HG02763 (cell line): ENCODE results near the gene WNT9A.

ENCODE experiments used
- ATAC-seq: cut with Tn5 transposase; IDR thresholded peaks from one replicate; pipeline ENCODE4 v1.9.1; 2021; ENCODE audit warnings: mild to moderate bottlenecking, moderate library complexity; ENCODE audit not compliant: unreplicated experiment

The WNT9A gene

DNA sequence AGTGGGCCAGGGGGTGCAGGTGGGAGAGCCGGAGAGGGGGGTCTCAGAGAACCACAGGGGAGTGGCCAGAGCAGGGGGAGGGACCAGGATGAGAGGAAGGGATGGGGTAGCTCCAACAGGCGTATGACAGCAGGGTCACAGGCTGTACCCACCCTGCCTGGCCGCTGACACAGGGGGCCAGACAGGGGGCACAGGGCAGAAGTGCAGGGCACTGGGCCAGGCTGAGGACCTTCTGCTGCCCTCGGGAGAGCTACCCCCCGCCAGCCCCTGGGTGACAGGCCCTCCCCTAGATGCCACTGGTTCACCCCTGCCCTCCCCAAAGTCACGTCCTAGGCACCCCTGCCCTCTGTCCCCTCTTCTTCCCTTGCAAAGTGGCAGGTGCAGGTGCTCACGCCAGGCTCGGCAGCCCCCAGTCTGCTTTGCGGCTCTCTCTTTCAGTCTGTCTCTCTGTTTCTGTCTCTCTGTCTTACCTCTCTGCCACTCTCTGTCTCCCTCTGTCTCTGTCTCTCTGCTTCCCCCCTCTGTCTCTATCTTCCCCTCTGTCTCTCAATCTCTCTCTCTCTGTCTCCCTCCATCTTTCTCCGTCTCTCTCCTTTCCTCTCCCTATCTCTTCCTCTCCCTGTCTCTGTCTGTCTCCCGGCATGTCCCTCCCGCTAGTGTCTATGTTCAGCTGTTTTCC, 48.5 kb downstream of the WNT9A start:
- ATAC-seq = no peak

DNA sequence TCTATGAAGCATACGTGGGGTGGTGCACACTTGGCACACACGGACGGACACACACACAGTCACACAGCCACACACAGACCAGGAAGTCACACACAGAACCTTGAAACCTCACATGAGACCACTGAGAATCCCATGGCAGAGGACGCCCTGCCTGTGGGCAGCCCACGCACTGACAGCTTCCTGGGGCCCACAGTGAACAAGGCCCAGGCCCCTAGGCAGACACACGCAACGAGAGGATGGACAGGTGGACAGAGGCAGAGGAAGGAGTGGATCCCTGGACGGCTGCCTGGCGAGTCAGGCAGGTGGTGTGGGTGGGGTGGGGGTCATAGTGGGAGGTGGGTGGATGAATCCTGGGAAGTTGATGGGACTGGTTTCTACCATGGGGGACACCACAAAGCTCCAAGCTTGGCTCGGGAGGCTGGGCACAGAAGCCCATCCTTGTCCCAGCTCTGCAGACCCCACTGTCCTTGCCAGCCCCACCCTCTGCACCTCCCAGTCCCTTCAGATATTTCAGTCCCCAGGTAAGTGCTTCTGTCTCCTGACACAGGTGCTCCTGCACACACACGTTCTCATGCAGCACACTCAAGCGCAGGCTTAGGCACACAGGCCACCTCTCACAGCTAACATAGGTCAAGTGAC, 49.1 kb downstream of the WNT9A start:
- no peak for ATAC-seq

DNA sequence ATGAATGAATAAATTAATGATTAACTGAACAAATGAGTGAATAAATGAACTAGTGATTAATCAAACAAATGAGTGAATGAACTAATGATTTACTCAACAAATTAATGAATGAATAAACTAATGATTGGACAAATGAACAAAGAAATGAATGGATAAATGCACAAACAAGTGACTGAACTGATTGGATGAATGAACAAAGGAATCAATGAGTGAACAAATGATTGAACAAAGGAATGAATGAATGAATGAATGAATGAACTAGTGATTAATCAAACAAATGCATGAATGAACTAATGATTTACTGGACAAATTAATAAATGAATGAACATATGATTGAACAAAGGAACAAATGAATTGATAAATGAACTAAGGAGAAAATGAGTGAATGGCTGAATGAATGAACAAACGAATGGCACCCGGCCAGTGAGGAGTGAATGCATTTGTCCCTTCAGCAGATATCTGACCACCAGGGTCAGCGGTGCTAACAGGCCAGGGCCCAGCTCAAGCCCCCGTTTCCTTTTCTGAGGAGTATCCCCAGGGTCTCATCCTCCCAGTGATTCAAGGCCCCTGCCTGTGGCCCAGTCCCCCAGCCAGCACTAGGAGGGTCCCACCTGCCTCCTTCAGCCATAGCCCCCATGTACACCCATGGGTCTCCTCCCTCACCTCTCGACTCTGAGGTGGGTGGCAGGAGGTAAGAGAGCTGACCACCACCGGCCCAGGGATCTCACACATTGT, 49.9 kb downstream of the WNT9A start:
- ATAC-seq = no peak

DNA sequence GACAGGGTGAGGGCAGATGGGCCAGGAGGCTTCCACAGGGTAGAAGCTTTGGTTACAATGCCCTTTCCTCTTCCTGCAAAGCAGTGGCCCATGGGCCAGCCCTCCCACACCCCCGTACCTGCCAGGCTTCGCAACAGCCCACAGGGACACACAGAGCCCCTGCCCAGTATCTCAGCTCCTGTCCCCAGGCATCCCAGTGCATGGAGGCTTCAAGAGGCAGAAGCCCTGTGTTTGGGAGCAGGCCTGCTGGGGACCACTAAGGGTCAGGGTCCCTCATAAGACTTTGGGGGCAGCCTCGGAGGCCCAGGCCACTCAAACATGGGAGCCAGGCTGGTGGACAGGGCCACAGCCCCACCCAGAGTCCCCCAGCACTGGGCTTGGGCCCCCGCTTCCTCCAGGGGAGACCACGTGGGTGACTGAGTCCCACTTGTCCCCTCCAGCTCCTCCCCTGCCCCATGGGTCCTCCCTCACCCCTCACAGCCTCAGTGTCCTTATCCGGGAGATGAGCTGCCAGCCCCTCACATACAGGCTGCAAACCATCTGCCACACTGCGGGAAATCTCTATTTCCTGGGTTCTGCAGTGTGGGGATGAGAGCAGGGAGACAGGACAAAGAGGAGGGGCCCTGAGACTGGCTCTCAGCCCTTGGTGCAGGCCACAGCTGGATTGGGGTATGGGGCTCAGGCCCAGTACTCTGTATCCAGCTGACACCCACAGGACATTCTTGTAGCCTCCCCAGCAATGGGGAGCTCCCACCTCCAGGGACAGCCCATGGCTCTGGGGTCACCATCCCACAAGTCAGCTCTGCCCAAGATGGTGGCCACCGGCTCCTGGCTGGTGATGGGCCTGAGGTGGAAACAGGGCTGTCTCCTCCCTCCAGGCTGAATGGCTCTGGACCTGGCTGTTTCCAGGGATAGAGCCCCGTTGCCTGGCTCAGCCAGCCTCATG, 50.7 kb downstream of the WNT9A start:
- no peak for ATAC-seq

DNA sequence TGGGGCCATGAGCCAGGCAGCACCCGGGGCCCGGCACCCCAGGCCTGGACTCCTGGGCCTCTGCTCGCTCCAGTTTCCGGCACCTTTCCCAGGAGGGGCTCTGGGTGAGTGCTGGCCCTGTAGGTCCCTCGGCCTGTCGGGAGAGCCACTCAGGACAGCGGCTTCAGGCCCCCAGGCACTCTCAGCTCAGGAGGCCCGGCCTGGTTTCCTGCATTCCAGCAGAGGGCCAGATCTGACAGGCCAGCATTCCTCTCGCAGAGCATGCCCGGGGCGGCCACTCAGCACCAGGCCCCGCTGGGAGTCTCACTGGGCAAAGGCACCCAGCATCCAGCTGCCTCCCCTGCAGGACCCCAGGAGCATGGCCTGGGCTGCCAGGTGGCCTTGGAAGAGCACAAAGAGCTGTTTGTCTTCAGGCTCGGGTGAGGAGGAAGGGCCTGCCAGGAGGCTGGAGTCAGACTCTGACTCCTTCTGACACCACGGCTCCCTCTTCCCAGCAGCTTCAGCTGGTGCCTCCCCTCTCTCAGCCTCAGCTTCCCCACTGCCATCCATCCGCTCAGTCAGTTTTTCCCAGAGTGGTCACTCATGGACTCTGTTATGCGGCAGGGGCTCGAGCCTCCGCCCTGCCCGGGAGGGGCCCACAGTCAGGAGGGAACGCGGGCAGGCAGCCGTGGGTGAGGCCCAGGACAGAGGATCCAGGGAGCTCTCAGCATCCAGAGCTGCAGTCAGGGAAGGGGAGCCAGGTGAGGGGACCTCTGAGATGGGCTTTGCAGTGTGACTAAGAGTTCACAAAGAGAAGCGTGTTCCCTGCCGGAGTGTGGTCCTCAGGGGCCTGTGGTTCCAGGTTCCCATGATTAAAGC, 51.7 kb downstream of the WNT9A start:
- ATAC-seq = no peak

DNA sequence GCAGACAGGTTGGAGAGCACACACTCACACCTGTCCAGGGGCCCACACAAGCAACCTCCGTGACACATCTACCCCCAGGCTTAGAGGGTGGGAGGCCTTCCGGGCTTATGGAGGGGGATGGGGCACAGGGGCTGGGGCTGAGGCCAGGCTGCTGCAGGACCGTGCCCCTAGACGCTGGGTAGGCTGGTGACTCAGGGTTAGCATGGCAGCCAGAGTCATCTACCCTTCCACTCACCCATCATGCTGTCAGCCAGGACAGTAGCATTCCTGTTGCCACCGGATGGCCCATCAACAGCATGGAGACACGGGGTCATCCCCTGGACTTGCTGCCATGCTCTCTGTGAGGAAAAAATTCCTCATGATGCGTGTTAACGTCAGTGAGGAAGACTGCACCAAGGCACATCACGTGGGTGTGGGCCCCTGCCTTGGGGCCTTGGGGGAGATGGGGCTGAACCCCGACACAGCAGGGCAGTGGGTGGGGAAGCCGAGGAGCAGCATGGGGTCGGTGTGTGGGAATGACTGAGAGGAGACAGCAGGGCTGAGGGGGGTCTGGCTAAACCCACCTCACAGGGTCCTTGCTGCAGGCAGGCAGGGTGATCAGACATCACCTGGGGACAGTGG, 52.8 kb downstream of the WNT9A start:
- no peak for ATAC-seq

DNA sequence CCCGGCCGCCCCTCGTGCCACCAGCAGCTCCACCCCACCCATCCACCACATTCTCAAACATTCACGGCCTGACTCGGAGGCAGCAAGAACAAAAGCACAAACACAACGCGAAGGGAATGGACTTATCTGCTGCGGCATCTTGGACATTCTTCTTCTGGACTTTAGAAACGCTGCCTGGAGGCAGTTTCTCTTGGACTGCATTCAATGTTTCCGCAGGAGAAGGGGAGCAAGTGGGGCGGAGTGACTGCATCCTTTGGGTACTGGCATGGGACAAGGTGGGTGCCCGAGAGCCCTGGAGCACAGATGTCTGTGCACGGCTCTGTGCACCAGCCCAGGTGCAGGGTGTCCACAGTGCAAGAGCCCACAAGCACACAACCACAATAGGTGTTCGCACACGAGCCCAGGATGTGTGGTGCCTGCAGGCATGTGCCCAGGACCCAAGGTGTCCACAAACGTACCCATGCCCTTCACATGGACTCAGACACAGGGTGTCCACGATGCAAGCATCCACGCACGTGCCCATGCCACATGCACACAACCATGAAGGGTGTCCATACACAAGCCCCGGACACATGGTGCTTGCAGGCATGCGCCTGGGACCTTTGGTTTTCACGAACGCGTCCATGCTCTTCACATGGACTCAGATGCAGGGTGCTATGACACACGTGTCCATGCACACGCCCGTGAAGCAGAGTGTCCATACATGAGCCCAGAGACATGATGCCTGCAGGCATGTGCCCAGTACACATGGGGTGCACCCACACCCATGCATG, 53.6 kb downstream of the WNT9A start:
- ATAC-seq = no peak

DNA sequence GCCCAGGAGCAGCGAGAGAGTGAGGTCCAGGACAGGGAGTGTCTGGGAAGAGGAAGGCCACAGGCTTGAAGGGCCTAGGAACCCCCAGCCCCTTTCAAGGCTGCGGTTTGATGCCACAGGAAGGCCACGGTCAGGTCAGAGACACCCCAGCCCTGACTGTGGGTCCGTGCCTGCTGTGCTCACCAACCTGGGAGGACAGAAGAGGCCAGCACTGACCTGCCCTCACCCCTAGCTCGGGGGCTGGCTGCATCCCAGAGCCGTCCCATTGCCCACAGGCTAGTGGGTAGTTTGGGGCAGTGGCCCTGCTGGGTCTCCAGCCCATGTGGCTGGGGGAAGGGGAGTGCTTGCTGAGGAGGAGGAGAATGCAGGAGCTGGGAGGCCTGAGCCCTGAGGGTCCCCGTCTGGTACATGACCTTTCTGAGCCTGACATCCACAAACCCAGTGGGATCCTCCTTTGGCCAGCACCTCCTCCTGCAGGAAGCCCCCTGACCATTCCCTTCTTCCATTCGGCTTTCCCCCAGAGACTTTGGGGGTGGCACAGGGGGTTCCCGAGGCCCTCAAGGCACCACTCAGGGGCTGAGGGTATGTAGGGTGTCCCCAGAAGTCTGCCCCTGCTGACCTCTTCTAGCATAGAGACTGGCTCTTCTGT, 54.3 kb downstream of the WNT9A start:
- ATAC-seq = no peak

DNA sequence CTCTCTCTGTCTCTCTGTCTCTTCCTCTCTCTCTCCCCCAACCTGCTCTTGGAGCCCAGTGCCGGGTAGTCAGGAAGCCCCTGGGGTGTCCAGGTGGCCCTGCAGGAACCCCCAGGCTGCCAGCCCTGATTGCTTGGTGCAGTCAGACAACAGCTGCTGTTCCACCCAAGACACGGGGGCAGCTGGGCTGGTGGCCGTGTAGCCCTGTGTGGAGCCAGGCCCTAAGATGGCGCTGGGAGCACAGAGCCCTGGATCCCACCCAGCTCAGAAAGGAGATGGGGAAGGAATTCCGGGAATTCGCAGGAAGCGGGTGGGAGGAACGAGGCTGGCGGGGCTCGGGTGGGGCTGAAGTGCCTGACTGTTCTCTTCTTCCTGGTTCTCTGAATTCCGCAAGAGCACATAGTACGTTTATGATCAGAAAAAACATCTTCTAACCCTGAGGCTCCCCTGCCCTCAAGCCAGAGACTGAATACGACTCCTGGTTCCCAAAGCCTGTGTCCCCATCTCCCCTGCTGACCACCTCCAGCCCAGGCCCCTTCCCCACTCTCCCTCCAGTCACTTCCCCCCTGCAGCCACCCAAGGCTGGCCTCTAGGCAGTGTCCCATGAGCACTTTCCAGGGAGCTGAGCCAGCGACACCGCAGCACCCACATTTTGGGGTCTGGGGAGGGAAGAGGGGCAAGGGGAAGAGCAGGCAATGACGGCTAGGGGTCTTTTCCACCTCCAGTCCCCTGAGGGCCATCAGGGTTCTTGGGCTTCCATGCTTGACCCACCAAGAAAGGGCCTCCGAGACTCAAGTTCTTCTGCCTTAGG, 55.0 kb downstream of the WNT9A start:
- no peak for ATAC-seq

DNA sequence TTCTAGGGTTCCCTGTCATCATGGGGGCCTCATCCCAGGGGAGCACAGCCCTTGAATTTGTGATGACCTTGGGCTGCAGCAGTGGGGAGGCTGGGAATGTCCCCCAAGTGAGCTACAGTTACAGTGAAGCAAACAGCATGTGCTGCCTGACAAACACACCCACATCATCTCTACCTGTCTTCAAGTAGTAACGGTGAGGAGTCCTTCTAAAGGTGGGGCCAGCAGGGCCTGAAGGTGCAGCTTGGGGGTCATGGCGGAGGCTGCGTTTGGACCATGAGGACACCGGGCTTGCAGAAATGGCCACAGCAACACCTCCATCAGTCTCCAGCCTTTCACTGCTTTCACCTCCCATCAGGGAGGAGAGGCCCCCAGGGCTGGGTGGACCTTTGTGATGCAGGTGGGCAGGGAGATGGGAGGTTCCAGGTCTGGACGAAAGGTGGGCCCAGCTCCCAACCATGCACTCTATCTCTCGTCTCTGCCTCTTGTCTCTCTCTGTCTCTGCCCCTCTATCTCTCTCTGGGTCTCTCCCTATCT, 55.7 kb downstream of the WNT9A start:
- ATAC-seq = no peak

DNA sequence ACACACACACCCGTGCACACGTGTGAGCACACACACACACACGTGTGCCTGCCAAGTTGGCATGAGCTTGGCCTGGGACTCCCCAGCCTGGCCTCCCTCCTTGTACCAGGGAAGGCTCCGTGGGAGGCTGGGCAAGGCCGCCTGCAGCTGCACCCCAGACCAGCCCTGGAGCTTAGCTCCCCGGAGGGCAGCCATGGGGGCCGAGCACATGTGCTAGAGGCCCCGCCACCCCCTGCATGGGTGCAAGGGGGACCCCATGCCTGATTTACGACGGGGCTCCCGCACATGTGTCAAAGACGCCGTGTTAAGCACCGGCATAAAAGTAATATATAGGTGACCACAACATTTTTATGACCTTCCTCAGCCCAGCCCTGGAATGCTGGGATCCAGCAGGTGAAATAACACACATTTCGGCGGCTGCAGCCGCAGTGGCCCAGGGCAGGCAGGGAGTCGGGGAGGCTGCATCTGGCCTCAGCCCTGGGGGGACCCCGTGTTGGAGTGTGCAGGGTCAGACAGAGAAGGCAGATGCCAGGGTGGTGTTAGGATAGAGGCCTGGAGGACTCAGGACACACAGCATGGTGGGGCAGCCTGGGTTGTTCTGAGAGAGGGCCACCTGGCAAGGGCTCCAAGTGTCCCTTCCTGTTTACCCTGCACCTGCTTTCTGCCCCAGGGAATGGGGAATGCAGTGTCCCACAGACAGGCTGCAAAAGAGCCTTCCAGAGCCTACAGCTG, 56.3 kb downstream of the WNT9A start:
- no peak for ATAC-seq

DNA sequence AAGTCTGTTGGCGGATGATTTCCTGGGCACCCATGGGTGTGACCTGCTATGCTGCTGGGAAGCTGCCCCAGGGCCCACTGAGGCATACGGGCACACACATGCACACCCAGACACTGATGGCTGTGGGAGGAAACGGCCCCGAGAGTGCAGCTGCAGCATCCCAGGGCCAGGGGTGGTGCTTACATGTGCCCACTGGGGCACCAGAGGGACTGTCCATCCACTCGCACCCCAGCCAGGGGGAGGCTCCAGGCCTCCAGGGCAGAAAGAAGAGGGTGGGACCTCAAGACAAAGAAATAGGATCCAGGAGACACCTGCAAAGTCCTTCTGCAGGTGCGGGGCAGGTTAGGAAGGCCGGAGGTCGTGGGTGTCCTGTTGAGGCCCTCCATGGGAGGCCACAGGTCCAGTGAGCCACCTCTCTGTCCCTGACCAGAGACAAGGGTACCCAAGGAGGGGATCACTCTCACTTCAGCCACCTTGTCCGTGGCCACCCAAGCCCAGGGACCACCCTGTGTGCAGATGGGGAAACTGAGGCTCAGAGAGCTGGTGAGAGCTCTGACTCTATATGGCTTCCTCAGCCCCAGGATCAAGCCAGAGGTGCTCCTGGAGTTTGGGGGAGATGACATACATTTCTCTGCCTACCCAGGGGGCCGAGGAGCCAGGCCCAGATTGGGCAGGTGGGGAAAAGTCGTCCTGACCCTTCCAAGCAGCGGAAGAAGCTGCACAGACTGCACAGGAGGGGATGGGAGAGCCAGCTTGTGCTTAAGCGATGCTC, 57.1 kb downstream of the WNT9A start:
- no peak for ATAC-seq

DNA sequence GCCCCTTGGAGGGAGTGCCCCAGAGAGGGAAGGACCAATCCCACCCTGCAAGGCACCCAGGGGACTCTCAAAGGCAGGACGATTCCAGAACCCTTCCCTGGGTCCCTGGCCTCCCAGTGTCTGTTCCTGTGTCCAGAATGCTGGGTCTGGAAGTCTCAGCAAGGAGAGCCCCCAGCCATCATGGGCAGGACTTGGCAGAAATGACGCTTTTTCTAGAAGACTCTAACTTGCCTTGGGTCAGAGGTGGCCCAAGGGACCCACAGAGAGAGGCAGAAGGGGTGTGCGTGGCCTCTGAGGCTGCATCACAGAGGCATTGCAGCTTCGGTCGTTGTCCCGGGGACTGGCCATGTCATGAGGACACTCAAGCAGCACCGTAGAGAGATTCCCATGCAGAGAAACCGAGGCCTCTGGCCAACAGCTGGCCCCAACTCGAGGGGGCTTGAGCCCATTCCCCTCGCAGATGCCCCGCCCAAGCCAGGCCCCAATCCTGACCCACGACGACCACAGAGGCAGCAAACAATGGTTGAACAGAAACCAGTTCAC, 57.8 kb downstream of the WNT9A start:
- ATAC-seq = no peak

DNA sequence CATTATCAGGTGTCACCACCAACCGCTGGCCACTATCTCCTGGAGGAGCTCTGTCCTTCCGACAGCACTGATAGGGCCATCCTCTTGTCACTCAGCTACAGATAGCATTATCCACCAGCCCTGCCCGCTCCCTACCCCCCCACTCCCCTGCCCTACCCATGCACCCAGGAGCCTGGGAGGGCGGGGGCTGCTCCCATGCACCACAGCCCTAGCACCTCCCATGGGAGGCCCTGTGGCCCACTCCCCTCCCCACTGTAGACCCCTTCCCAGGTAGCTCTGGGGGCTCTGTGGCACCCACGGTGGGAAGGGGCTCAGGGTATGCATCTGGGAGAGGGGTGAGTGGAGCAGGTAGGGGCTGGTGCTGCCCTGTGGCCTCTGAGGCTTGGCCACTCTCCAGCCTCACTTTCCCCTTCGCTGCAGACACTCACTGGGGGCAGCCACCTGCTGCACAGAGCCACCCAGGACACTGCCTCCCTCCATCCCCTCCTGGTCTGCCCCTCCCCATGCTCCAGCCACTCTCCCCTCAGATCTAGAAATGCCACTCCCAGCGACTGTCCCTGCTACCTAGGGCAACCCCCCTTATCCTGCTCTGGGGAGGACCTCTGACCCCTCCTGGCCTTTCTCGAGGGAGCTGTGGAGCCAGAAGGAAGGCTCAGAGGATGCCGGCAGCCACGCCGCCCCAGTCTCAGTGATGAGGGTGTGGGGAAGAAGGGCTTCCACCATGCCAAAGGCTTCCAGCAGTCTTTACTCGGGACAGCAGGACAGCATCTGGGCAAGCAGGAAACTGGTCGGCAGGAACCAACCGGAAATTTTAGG, 58.5 kb downstream of the WNT9A start:
- no peak for ATAC-seq
